HG03469 (cell line): ENCODE data around the gene AP2A1.

ENCODE experiments used
- ATAC-seq: cut with Tn5 transposase; IDR thresholded peaks from one replicate; pipeline ENCODE4 v1.9.1; 2021; ENCODE audit warnings: mild to moderate bottlenecking, moderate library complexity, moderate number of reproducible peaks; ENCODE audit not compliant: unreplicated experiment

AP2A1 gene

GRCh38 chr19:49792829-49793560, 26.2 kb downstream of the AP2A1 start:
- no peak for ATAC-seq

GRCh38 chr19:49793561-49793840, 26.7 kb downstream of the AP2A1 start:
- no peak for ATAC-seq

DNA sequence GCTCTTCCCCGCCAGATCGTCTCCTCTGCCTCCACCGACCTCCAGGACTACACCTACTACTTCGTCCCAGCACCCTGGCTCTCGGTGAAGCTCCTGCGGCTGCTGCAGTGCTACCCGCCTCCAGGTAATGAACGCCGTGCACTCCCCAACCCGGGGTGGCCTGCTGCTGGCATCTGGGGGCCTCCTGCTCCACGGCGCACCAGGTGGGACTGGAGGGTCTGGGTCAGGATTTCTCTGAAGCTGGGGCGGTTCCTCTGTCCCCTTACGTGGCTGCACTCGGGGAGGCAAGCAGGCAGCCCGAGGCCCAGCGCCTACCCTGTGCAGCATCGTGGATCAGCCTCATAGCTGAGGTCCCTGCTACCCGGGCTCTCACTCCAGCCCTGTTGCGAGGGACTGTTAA, 28.8 kb downstream of the AP2A1 start:
- no peak for ATAC-seq

DNA sequence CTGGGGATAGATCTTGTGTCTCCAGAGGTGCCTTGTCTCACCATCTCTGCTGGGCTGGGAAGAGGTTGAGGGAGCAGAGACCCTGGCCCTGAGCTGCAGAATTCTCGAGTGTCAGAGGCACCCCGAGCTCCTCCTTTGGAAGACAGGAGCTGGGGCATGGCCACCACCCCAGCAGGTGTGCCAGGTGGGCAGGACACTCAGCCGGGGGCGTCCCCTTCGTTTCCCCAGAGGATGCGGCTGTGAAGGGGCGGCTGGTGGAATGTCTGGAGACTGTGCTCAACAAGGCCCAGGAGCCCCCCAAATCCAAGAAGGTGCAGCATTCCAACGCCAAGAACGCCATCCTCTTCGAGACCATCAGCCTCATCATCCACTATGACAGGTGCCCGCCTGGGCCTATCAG, 31.8 kb downstream of the AP2A1 start:
- no peak for ATAC-seq

GRCh38 chr19:49799271-49799797, 32.5 kb downstream of the AP2A1 start:
- no peak for ATAC-seq

GRCh38 chr19:49799798-49800376, 33.1 kb downstream of the AP2A1 start:
- no peak for ATAC-seq

- ATAC-seq = no peak
Measured at GRCh38 chr19:49800771-49801170, 34.0 kb downstream of the AP2A1 start.

DNA sequence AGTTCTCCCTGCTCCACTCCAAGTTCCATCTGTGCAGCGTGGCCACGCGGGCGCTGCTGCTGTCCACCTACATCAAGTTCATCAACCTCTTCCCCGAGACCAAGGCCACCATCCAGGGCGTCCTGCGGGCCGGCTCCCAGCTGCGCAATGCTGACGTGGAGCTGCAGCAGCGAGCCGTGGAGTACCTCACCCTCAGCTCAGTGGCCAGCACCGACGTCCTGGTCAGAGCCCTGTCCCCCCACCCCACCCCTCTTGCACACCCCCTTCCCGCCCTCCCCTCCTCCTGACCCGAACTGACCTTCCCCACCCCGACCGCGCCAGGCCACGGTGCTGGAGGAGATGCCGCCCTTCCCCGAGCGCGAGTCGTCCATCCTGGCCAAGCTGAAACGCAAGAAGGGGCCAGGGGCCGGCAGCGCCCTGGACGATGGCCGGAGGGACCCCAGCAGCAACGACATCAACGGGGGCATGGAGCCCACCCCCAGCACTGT, 34.6 kb downstream of the AP2A1 start:
- ATAC-seq = no peak

DNA sequence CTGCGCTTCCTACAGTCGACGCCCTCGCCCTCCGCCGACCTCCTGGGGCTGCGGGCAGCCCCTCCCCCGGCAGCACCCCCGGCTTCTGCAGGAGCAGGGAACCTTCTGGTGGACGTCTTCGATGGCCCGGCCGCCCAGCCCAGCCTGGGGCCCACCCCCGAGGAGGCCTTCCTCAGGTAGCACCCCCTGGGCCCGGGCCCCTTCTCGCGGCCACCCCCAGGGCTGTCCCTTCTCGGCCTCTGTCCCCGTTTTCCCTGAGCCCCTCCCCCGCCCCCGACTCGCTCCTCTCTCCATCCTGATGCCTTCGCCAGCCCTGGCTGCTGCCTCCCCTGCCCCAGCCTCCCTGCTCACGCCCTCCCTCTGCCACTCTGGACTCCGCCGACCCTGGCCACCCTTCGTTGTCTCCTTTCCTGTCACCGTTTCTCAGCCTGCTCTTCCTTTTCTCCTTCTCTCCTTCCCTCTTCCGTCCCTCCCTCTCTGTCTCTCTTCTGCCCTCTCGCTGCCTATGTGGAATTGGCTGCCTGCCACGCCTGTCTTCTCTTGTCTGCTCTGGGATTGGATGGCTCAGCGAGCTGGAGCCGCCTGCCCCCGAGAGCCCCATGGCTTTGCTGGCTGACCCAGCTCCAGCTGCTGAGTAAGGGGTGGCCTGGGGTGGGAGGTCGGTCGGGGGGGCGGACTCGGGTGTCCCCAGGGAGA, 35.3 kb downstream of the AP2A1 start:
- ATAC-seq = no peak

- no peak for ATAC-seq
Measured at GRCh38 chr19:49802836-49803528, 36.2 kb downstream of the AP2A1 start.

GRCh38 chr19:49803529-49803856, 36.7 kb downstream of the AP2A1 start:
- ATAC-seq = no peak

GRCh38 chr19:49805822-49806619, 39.2 kb downstream of the AP2A1 start:
- no peak for ATAC-seq

DNA sequence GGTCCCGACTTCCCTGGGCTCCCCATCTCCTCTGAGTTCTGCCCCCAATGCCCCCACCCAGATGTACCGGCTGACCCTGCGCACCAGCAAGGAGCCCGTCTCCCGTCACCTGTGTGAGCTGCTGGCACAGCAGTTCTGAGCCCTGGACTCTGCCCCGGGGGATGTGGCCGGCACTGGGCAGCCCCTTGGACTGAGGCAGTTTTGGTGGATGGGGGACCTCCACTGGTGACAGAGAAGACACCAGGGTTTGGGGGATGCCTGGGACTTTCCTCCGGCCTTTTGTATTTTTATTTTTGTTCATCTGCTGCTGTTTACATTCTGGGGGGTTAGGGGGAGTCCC, 39.8 kb downstream of the AP2A1 start:
- ATAC-seq = no peak

DNA sequence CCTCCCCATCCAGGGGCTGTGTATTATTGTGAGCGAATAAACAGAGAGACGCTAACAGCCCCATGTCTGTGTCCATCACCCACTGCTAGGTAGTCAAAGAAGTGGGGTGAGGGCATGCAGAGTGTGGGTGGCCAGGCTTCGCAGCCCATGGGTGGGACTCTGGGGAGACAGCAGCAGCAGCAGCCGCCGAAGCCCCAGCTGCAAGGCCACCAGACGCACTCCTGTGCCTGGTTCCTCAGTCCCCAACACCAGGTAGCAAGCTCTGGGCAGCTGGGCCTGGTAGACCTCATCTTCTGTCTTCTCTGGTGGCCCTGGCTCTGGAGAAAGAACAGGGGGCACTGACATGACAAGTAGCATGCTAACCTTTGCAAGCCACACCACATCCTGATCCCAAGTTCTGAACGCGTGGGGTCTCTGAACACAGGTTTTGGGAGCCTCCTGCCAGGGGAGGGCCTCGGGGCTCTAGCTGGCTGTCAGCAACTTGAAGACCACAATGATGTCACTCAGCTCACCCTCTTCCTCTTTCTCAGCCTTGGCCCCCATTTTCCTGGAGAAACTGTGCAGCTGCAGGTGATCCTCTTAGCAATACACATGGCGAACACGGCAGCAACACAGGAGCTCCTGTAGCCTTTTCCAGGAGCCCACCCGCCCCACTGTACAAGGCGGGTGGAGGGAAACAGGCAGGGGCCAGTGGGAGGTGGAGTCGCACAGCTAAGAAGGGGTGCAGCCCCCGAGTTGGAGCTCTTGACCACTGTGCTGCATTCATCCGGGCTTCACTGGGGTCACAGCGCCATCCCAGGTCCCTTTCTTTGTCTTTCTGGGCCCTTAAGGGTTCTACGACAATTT, 40.5 kb downstream of the AP2A1 start:
- no peak for ATAC-seq

DNA sequence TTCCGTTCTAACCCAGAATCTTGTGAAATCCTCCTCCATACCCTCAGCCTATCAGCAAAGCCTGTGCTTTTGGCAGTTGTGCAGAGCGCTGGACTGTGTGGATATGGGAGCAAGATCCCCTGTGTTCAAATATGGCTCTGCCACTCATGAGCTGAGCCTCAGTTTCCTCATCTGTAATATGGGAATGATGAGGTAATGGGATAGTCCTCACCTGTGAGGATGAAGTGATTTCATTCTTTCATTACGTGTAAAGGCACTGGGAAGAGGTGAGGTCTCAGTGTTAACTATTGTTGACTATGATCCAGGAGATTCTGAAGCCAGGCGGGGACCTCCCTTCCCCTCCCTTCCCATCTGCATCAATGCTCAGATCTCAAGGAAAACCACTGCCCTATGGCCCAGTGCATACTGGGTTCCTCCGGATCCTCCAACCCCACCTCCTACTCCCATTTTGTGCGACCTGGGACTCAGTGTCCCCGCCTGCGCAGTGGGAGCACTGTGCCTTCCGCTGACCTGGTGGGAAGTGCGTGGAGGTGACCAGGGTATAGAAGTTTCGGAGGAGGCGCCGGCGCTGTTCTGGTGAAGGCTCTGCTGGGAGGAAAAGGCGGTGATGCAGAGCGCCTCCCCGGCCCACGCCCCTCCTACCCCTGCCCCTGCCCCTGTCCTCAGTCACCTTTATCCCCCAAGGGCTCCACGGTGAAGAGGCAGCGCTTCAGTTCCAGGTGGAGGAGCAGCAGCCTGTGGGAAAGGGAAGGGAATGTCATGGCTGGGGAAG, 41.3 kb downstream of the AP2A1 start:
- ATAC-seq = no peak

GRCh38 chr19:49808711-49809159, 41.9 kb downstream of the AP2A1 start:
- no peak for ATAC-seq

GRCh38 chr19:49809160-49809940, 42.5 kb downstream of the AP2A1 start:
- ATAC-seq = no peak

DNA sequence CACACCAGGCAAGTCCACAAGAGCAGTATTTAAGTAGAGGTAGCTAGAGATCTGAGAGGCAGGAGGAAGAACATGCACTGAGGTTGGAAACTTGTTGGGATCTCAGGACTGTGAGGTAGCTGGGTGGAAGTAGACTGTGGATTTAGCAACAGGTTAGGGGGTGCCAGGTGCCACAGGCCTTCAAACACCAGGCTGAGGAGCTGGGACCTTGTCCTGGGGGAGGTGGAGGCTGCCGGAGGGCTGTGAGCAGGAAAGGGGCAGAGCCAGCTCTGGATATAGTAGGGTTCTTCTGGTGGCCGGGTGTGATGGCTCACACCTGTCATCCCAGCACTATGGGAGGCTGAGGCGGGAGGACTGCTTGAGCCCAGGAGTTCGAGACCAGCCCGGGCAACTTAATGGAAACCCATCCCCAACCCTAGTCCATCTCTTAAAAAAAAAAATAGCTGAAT, 43.2 kb downstream of the AP2A1 start:
- ATAC-seq = no peak
